Activated CD4-positive, alpha-beta T cell treated with anti-CD3 and anti-CD28 coated beads, Interleukin-2, Interleukin-6, amounts not matched to agents 100 ng/mL and 50 ng/mL, durations not matched to agents 16 hours and 8 hours (primary cell): ENCODE results near the gene REXO1.
"Not testable (repeated sequence)": the region's sequence is repeated elsewhere in the genome, so short reads cannot be mapped to it uniquely, and the experiment has no call there.

Experiments used
- DNase-seq: peaks from one replicate; pipeline ENCODE4 v3.0.0-alpha.2; 2020

The REXO1 gene

GRCh38 chr19:1812426-1813191, 35.7 kb downstream of the REXO1 start:
- peak; percentile 96 for DNase-seq

DNA sequence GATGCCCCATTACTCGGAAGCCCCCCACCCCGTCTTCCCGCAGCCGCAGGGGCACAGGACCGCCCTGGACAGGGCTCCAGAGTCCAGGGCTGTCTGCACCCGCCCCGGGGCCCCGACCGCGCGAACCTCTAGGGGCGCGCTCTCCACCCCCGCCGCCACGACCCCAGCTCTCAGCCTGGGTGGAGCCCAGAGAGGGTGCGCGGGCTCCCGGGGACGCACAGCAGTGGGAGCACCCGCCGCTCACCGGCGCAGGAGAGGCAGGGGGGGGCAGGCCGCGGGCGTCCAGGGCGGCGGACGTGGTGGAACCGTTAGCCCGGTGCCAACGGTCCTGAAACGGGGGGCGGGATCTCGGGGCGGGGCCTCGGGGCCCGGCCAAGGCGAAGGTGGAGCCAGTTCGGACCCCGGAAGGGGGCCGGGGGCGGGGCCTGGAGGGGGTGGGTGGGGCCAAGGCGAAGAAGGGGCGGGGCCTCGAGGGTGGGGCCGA, 36.3 kb downstream of the REXO1 start, which contains the start of gene ATP8B3:
TSS of gene ATP8B3 (minus strand) at position 335 of the 484 bp plus-strand sequence. CDS start 540 bp downstream, outside the sequence.
- DNase-seq: peak; percentile 90

- DNase-seq: peak; percentile 37
Measured at GRCh38 chr19:1811472-1811894, 36.8 kb downstream of the REXO1 start.

GRCh38 chr19:1810439-1811160, 37.7 kb downstream of the REXO1 start:
- no peak for DNase-seq

DNA sequence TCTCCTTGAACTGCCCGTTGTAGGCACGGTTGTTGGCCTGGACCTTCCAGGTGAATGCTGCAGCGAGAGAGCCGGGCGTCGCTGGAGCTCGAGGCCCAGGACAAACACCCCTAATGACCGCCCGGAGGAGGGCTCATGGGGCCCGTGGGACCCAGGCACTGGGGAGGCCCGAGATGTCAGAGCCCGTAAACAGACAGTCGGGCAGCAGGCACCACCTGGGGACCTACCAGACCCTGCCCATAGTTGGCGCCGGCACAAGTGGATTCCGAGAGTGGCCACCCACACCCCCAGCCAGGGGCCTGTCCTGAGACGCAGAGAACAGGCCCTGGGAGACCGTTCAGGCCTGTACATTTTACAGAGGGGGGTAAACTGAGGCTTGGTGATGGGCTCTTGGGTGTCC, 38.6 kb downstream of the REXO1 start:
- DNase-seq: no peak

GRCh38 chr19:1808395-1808731, 39.9 kb downstream of the REXO1 start:
- no peak for DNase-seq

- DNase-seq: no peak
Measured at GRCh38 chr19:1807695-1808394, 40.4 kb downstream of the REXO1 start.

GRCh38 chr19:1807030-1807694, 41.1 kb downstream of the REXO1 start:
- DNase-seq: no peak

DNA sequence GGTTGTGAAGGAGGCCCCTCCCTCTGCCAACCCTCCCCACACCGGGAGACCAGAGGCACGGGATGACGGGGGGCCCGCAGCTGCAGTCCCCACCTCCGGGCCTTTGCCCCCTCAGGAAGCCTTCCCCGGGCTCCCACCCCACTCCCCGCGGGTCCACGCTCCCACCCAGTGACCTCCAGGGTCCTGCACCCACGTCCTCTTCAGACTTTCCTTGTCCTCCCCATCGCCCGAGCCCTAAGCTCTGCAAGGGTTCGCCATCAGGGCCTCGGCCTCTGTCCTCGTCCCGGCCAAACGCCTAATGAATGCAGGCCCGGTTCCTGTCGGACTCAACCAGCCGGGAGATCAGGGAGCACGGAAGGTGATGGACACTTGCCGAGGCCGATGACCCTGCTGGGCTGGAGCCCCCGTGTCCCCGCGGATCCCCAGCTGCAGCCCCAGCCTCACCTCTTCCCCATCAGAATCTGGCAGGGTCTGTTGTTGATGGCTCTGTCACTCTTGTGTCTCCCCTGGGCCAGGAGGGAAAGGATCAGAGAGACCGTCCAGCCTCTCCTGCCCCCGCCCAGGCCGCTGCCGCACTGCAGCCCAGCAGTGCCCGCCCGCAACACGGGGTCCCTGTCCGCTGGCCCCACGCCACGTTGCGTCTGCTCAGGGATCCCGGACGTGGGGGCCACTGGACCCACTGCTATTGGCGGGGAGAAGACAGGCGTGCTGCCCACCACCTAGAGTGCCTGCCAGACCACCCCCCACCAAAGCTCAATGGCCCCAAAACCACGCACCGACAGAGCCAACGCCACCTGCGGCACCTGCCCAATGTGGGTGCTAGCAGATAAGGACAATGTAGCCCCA, 41.9 kb downstream of the REXO1 start:
- DNase-seq: no peak

DNA sequence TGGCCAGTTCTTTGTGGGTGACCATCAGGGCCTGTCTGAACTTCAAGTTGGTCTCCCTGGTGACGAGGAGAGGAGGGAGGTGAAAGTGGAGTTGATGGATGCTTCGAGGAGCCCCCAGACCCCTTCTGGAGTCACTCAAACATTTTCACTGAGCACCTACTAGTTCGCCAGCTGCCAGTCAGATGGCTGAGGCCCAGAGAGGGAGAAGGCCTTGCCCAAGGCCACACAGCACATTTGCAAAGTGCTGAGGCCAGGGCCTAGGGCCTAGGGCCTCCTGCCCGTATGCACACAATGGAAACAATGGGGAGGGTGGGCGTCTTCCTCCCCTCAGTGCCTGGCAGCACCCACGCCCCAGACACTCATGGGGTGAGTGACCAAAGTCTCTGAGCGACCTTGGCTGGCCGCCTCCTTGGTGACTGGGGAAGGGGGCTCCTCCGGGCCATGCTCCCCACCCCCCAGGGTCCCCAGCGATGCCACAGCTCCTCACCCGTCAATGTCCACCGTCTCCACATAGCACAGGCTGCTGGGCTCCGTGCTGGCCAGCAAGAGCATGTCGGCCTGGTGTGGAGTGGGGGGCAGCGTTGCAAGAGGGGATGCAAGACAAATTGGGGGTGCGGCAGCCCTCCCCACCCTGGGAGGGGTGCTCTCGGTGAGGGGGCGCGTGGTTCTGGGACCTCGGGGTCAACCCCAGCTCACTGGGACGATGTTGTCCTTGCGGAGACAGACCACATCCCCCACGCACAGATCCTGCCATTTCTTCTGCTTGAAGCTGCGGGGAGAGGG, 42.7 kb downstream of the REXO1 start:
- DNase-seq: no peak

DNA sequence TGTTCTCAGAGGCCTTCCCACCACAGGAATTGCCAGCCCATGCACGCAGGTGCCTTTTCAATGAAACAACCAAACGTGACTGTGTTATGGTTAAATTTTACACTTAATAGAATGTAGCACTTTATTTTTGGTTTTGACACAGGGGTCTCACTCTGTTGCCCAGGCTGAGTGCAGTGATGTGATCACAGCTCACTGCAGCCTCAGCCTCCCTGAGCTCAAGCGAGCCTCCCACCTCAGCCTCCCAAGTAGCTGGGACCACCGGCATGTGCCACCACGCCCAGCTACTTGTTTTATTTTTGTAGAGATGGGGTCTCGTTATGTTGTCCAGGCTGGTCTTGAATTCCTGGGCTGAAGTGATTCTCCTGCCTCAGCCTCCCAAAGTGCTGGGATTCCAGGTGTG, 43.4 kb downstream of the REXO1 start:
- no peak for DNase-seq

GRCh38 chr19:1799695-1800342, 48.5 kb downstream of the REXO1 start:
- DNase-seq: no peak

DNA sequence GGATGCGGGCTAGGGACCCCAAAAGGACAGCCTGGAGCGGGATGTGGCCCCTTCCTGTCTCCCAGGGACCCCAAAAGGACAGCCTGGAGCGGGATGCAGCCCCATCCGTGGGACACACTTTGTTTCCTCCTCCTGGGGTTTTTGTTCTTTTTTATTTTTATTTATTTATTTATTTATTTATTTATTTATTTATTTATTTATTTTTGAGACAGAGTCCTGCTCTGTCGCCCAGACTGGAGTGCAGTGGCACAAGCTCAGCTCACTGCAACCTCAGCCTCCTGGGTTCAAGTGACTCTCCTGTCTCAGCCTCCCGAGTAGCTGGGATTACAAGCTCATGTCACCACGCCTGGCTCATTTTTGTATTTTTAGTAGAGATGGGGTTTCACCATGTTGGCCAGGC, 51.0 kb downstream of the REXO1 start:
- not testable (repeated sequence) for DNase-seq

DNA sequence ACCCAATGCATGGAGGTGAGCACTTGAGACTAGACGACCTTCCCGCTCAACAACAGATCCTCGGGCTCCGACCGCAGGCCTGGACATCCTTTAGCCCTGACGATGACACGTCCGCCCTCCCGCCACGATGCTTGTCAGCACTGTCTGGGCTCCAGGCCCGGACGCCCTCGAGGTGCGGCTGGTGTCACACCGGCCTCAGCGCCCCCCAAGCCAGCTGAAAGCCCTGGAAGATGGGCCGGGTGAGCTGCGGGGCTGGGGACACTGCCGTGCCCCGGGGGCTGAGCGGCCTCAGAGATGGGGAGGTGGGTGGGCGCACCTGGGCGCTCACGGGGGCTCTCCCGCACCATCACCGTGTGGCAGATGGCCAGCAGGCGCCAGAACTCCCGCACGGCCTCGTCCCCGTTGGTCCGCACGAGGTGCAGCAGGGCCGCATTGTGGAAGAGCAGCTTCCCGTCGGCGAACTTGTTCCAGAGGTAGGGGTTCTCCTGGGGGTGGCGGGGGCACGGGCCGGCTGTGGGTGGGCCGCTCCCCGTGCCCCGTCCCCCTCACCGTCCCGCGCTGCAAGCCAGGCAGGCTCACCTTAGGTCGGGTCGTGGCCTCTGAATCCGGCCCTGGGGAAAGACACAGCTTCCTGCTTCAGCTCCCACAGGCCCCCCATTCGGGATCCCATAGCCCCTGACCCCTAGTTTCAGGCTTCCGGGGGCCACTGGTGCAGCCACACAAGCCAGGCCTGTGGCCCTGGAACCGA, 51.7 kb downstream of the REXO1 start:
- DNase-seq: no peak

GRCh38 chr19:1794424-1795172, 53.7 kb downstream of the REXO1 start:
- peak; percentile 19 for DNase-seq

DNA sequence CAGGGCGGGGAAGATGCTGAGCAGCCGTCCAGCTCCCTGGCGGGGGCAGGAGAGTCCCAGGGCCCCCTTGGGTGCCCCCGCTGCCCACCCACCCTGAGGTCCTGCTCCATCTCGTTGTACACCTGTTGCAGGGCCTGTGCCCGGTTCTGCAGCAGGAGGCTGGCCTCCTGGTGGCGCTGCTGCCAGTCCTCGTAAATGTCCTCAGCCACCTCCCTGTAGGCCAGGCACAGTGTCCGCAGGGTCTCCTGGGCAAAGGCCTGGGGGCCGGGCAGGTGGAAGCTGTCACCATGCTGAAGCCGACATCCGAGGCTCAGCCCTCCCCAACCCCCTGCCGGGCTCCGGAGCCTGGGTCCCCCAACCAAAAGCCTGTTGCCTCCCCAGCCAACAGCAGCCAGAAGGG, 56.4 kb downstream of the REXO1 start:
- no peak for DNase-seq

- DNase-seq: no peak
Measured at GRCh38 chr19:1790054-1790792, 58.1 kb downstream of the REXO1 start.

- no peak for DNase-seq
Measured at GRCh38 chr19:1789261-1790041, 58.8 kb downstream of the REXO1 start.
